GM12875 (cell line): ENCODE results near the gene G6PD.
"Not testable (repeated sequence)": the region's sequence is repeated elsewhere in the genome, so short reads cannot be mapped to it uniquely, and the experiment has no call there.

Experiments used
- H3K4me3 ChIP-seq: one replicate; pipeline ENCODE4 v1.5.1; 2011; ENCODE audit warnings: low read depth, low read length, control low read depth
- CTCF ChIP-seq: IDR thresholded peaks from 2 replicates; pipeline ENCODE4 v1.5.1; 2011; ENCODE audit warnings: low read depth, mild to moderate bottlenecking, control low read depth, inconsistent platforms, low read length, moderate library complexity, borderline replicate concordance; ENCODE audit not compliant: insufficient read depth

The G6PD gene

GRCh38 chrX:154541896-154542722 lies 4.5 kb downstream of the G6PD start:
- no peak overlapping the region for H3K4me3 ChIP-seq
- TF ChIP-seq CTCF, result no peak

- H3K4me3 ChIP-seq, result no peak overlapping the region
- TF ChIP-seq CTCF, result no peak
These were observed 5.1 kb downstream of the G6PD start for GRCh38 chrX:154541589-154541895.

- no peak overlapping the region for H3K4me3 ChIP-seq
- TF ChIP-seq CTCF, result no peak
These were observed 5.6 kb downstream of the G6PD start for GRCh38 chrX:154540897-154541535.

GRCh38 chrX:154540365-154540764 lies 6.3 kb downstream of the G6PD start:
- not testable (repeated sequence) for H3K4me3 ChIP-seq

- TF ChIP-seq CTCF, result no peak
- H3K4me3 ChIP-seq, result no peak overlapping the region
These were observed 7.6 kb downstream of the G6PD start for GRCh38 chrX:154539077-154539476.

- no peak for TF ChIP-seq CTCF
- H3K4me3 ChIP-seq, result no peak overlapping the region
These were observed 10.8 kb downstream of the G6PD start for GRCh38 chrX:154535892-154536291.

GRCh38 chrX:154534526-154535322 lies 11.9 kb downstream of the G6PD start:
- peak; percentile 99 for TF ChIP-seq CTCF
- no peak overlapping the region for H3K4me3 ChIP-seq
